ENCODE results near the gene CTAG1A. TPM values are rescaled to one million over a fixed set of nuclear protein-coding genes. Genes with fewer than 3 reads are reported as not detected.

Gene CTAG1A
- total RNA-seq, 2 experiments from 2014 or later: not detected

- H3K27ac Mint-ChIP-seq: peak overlapping the region; percentile 74
Measured at GRCh38 chrX:154542723-154543424, 42.1 kb upstream of the CTAG1A start.

GRCh38 chrX:154545673-154546274, 39.2 kb upstream of the CTAG1A start:
- no peak for DNase-seq
- peak overlapping the region; percentile 74 for H3K4me3 Mint-ChIP-seq
- H3K36me3 Mint-ChIP-seq (ENCODE audit: low read depth): peaks cover 31% of the 10 kb centered on the region
- Histone ChIP-seq H3K36me3 (ENCODE audit: insufficient read depth, low read length) (peaks cover 9% of the 10 kb centered on the region), H3K27me3 (ENCODE audit: control insufficient read depth in 1 of 2, insufficient read depth in 2 of 2, low read length in 2 of 2) (no peaks in the 10 kb centered on the region), H3K27ac (ENCODE audit: low read depth in 1 of 2, low read length in 2 of 2) (no peak overlapping the region), H3K4me3 (ENCODE audit: low read length) (peak overlapping the region; percentile 88), H3K9me3 (ENCODE audit: control insufficient read depth in 1 of 2, insufficient read depth in 1 of 2, low read length in 2 of 2) (no peaks in the 10 kb centered on the region), H3K4me1 (ENCODE audit: insufficient read depth, low read length) (peaks cover 66% of the 10 kb centered on the region)
- H3K27ac Mint-ChIP-seq: peak overlapping the region; percentile 86
- no peak for ATAC-seq (ENCODE audit: poor library complexity)
- TF ChIP-seq, protein P1, sequence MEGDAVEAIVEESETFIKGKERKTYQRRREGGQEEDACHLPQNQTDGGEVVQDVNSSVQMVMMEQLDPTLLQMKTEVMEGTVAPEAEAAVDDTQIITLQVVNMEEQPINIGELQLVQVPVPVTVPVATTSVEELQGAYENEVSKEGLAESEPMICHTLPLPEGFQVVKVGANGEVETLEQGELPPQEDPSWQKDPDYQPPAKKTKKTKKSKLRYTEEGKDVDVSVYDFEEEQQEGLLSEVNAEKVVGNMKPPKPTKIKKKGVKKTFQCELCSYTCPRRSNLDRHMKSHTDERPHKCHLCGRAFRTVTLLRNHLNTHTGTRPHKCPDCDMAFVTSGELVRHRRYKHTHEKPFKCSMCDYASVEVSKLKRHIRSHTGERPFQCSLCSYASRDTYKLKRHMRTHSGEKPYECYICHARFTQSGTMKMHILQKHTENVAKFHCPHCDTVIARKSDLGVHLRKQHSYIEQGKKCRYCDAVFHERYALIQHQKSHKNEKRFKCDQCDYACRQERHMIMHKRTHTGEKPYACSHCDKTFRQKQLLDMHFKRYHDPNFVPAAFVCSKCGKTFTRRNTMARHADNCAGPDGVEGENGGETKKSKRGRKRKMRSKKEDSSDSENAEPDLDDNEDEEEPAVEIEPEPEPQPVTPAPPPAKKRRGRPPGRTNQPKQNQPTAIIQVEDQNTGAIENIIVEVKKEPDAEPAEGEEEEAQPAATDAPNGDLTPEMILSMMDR (IDR thresholded peaks at IDR 0.05): no peak
- no peaks in the 10 kb centered on the region for H3K27me3 Mint-ChIP-seq
- ChIA-PET POLR2A (interaction anchor here (0.7 kb wide), 1 partner anchor 217 kb away, joined by 3 read pairs; the partner anchor contains the start of gene DKC1), CTCF (no interaction called here)
- intact Hi-C loops (cut with DNase I, micrococcal nuclease): no loop called here
- H3K4me1 Mint-ChIP-seq (ENCODE audit: low read depth): peaks cover 44% of the 10 kb centered on the region
- no peaks in the 10 kb centered on the region for H3K9me3 Mint-ChIP-seq

More at GRCh38 chrX:154542723-154543424, 42.1 kb upstream of the CTAG1A start:
- peak overlapping the region; percentile 79 for H3K4me3 Mint-ChIP-seq
- H3K27me3 Mint-ChIP-seq: no peaks in the 10 kb centered on the region
- no peaks in the 10 kb centered on the region for H3K9me3 ChIP-seq (ENCODE audit: control insufficient read depth in 1 of 2, insufficient read depth in 1 of 2, low read length in 2 of 2)
- ChIA-PET CTCF (interaction anchor here (1.0 kb wide), 1 partner anchor 16 kb away, joined by 3 read pairs; no protein-coding TSS in a partner anchor), POLR2A (interaction anchor here (1.0 kb wide), 1 partner anchor 144 kb away, joined by 3 read pairs; the partner anchor contains the start of gene RPL10)
- no peak overlapping the region for H3K4me3 ChIP-seq (ENCODE audit: low read length)
- TF ChIP-seq, protein P1 (IDR thresholded peaks at IDR 0.05): no peak
- intact Hi-C loops (cut with DNase I, micrococcal nuclease): no loop called here
- peaks cover 12% of the 10 kb centered on the region for H3K36me3 ChIP-seq (ENCODE audit: insufficient read depth, low read length)
- DNase-seq (peak in 3 of 14 experiments; percentile 26 to 51 (median 48)), ATAC-seq (ENCODE audit: poor library complexity) (no peak)
- H3K27ac ChIP-seq (ENCODE audit: low read depth in 1 of 2, low read length in 2 of 2): peak overlapping the region; percentile 21 to 34
- H3K4me1 Mint-ChIP-seq (ENCODE audit: low read depth): peaks cover 30% of the 10 kb centered on the region
- H3K36me3 Mint-ChIP-seq (ENCODE audit: low read depth): peaks cover 17% of the 10 kb centered on the region
- H3K4me1 ChIP-seq (ENCODE audit: insufficient read depth, low read length): peaks cover 45% of the 10 kb centered on the region
- H3K9me3 Mint-ChIP-seq: no peaks in the 10 kb centered on the region
- H3K27me3 ChIP-seq (ENCODE audit: control insufficient read depth in 1 of 2, insufficient read depth in 2 of 2, low read length in 2 of 2): no peaks in the 10 kb centered on the region

DNA sequence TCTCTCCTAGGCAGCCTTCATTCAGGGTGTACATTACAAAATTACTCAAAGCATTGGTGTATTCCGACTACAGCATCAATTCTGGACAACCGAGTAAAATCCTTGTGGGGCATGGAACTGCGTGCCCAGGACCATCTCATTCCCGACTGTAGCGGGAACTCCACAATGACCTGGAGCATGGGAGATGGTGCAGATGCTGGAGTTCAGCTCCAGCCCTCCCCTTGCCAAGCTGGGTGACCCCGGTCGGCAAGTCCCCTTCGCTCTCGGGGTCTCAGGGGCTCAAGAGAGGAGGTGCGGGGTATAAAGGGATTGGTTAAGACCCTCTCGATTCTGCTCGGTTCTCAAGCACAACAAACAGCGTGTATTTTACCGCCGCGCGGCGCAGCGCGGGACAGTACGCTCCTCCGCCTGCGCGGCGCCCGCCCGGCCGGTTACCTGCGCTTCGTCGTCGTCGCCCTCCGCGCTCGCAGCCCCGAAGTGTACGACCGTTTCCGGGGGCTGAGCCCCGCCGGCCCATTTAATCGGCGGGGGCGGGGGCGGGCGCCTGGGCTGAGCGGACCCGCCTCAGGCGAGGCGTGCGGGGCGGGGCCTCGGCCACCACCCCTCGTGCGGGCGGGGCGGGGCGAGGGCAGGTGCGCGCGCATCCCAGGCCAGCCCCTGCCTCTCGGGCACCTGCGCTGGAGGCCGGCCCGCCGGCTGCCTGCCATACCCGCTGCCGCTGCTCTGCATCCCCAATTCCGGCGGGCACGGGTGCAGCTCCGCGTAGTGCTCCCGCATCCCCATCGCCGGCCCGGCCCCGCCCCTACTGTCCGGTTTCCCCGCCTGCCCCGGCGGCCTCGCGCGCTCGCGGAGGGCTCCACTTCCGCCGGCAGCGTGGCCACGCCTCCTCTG, 38.3 kb upstream of the CTAG1A start, which contains the start of gene G6PD:
Gene G6PD (minus strand): TSS at position 493 of the 891 bp plus-strand sequence. CDS start 691 bp downstream, outside the sequence.
- ChIA-PET CTCF (interaction anchor here (0.5 kb wide), 1 partner anchor 22 kb away, joined by 4 read pairs; no protein-coding TSS in a partner anchor), POLR2A (interaction anchor here (0.7 to 1.9 kb wide), 4 partner anchors 148 to 620 kb away, joined by 3 to 8 read pairs (median 4); partner anchors contain the start of genes DKC1, HCFC1 and RPL10)
- Mint-ChIP-seq H3K4me1 (ENCODE audit: low read depth) (peaks cover 44% of the 10 kb centered on the region), H3K27me3 (no peaks in the 10 kb centered on the region), H3K4me3 (peak within 1 kb of the TSS; percentile 91), H3K9me3 (no peaks in the 10 kb centered on the region), H3K36me3 (ENCODE audit: low read depth) (peaks cover 32% of the 10 kb centered on the region), H3K27ac (peak within 1 kb of the TSS; percentile 86)
- Histone ChIP-seq H3K9me3 (ENCODE audit: control insufficient read depth in 1 of 2, insufficient read depth in 1 of 2, low read length in 2 of 2) (no peaks in the 10 kb centered on the region), H3K4me1 (ENCODE audit: insufficient read depth, low read length) (peaks cover 71% of the 10 kb centered on the region), H3K36me3 (ENCODE audit: insufficient read depth, low read length) (peaks cover 8% of the 10 kb centered on the region), H3K4me3 (ENCODE audit: low read length) (peak within 1 kb of the TSS; percentile 88), H3K27me3 (ENCODE audit: control insufficient read depth in 1 of 2, insufficient read depth in 2 of 2, low read length in 2 of 2) (no peaks in the 10 kb centered on the region), H3K27ac (ENCODE audit: low read depth in 1 of 2, low read length in 2 of 2) (peak within 1 kb of the TSS; percentile 81 to 92)
- DNase-seq (peak; percentile 62 to 90 (median 78)), ATAC-seq (ENCODE audit: poor library complexity) (peak; percentile 72)
- TF ChIP-seq, protein P1 (IDR thresholded peaks at IDR 0.05): no peak
- intact Hi-C loops (cut with DNase I, micrococcal nuclease): no loop called here

Measured in CD4-positive, alpha-beta T cell (primary cell).